PC-9 (cell line): ENCODE measurements around the gene SDF2L1. TPM values are rescaled to one million over a fixed set of nuclear protein-coding genes. Genes with fewer than 3 reads are reported as not detected.

Source experiments
- BruUV-seq: library from RNA; stranded (reverse); fragments of 400-500 nt; replicated peaks from 2 replicates; lab custom pipeline; 2021; lab: Mats Ljungman, UMichigan
- CTCF ChIA-PET: fragments of 300-600 bp; sonication (Branson Sonifier 250); formaldehyde crosslinking; loops from one replicate; lab custom pipeline; 2022; ENCODE audit warnings: antibody characterized with exemption; lab: Charles Lee
- POLR2A ChIA-PET: fragments of 300-600 bp; sonication (Branson Sonifier 250); formaldehyde crosslinking; loops from one replicate; lab custom pipeline; 2022; ENCODE audit warnings: antibody characterized with exemption; ENCODE audit not compliant: unreplicated experiment; lab: Charles Lee
- DNase-seq, 2 experiments: peaks; one replicate each; pipeline versions ENCODE4 v3.0.0 to v3.0.0-alpha.2; 2015 to 2022; ENCODE audit warnings: mixed read lengths in 1 of 2
- H2AFZ ChIP-seq: fragments of 200-600 bp; sonication (generic); 2 replicates; pipeline ENCODE4 v1.8.1; 2017; ENCODE audit warnings: antibody characterized with exemption
- H3F3A ChIP-seq: fragments of 200-600 bp; sonication (generic); 2 replicates; pipeline ENCODE4 v1.8.1; 2017; ENCODE audit warnings: antibody characterized with exemption, mild to moderate bottlenecking, low read depth; ENCODE audit not compliant: insufficient read depth
- H3K27ac ChIP-seq: fragments of 200-600 bp; sonication (generic); 2 replicates; pipeline ENCODE4 v1.6.1; 2016; ENCODE audit warnings: mixed run types
- H3K27me3 ChIP-seq: fragments of 200-600 bp; sonication (generic); 2 replicates; pipeline ENCODE4 v1.6.1; 2016; ENCODE audit warnings: low read depth, mixed run types; ENCODE audit not compliant: insufficient read depth
- H3K36me3 ChIP-seq: fragments of 200-600 bp; sonication (generic); 2 replicates; pipeline ENCODE4 v1.6.1; 2016; ENCODE audit warnings: low read depth, mixed run types
- H3K4me1 ChIP-seq: fragments of 200-600 bp; sonication (generic); replicated peaks from 2 replicates; pipeline ENCODE4 v1.6.1; 2016; ENCODE audit warnings: mixed run types; ENCODE audit not compliant: insufficient read depth
- H3K4me2 ChIP-seq: fragments of 200-600 bp; sonication (generic); 2 replicates; pipeline ENCODE4 v1.6.1; 2017; ENCODE audit warnings: mixed run types
- H3K4me3 ChIP-seq: fragments of 200-600 bp; sonication (generic); 2 replicates; pipeline ENCODE4 v1.6.1; 2016; ENCODE audit warnings: mixed run types
- H3K79me2 ChIP-seq: fragments of 200-600 bp; sonication (generic); 2 replicates; pipeline ENCODE4 v1.6.1; 2017; ENCODE audit warnings: low read depth, mixed run types
- H3K9me2 ChIP-seq: fragments of 200-600 bp; sonication (generic); 2 replicates; pipeline ENCODE4 v1.8.1; 2017; ENCODE audit warnings: mild to moderate bottlenecking; ENCODE audit not compliant: insufficient read depth
- H3K9me3 ChIP-seq: fragments of 200-600 bp; sonication (generic); 2 replicates; pipeline ENCODE4 v1.8.1; 2016; ENCODE audit warnings: low read depth; ENCODE audit not compliant: insufficient read depth
- H4K20me1 ChIP-seq: fragments of 200-600 bp; sonication (generic); 2 replicates; pipeline ENCODE4 v1.8.1; 2017; ENCODE audit not compliant: insufficient read depth
- CTCF ChIP-seq: fragments of 200-600 bp; sonication (generic); conservative IDR thresholded peaks from 2 replicates; pipeline ENCODE4 v1.6.1; 2017; ENCODE audit warnings: mixed run types, antibody characterized with exemption, mild to moderate bottlenecking, moderate library complexity
- EZH2 ChIP-seq: fragments of 200-600 bp; sonication (generic); IDR thresholded peaks from 2 replicates; pipeline ENCODE4 v1.8.0; 2017; ENCODE audit warnings: antibody characterized with exemption, low read depth
- intact Hi-C: fragments of 100-400 bp; cut with micrococcal nuclease; formaldehyde crosslinking; loops from one replicate; pipeline ENCODE4 v1.10.0; 2022; ENCODE audit not compliant: unreplicated experiment
- total RNA-seq: library from RNA; stranded (reverse); gene quantifications from 2 replicates; pipeline ENCODE4 v1.2.3, GENCODE V29; 2021

Gene SDF2L1
- total RNA-seq, 1 experiment from 2014 or later, result 22.5 TPM

GRCh38 chr22:21685164-21685513 lies 43.0 kb downstream of the SDF2L1 start:
- Histone ChIP-seq H3F3A (no peaks in the 10 kb centered on the region), H2AFZ (no peak overlapping the region), H3K27ac (no peak overlapping the region), H3K4me1 (no peaks in the 10 kb centered on the region), H3K9me2 (no peaks in the 10 kb centered on the region), H4K20me1 (no peaks in the 10 kb centered on the region), H3K36me3 (no peaks in the 10 kb centered on the region), H3K79me2 (no peaks in the 10 kb centered on the region), H3K9me3 (no peaks in the 10 kb centered on the region), H3K27me3 (no peaks in the 10 kb centered on the region), H3K4me3 (no peak overlapping the region), H3K4me2 (no peak overlapping the region)
- TF ChIP-seq CTCF (no peak), EZH2 (no peak)
- intact Hi-C loops, result no loop called here
- ChIA-PET POLR2A (no interaction called here), CTCF (no interaction called here)
- DNase-seq, result no peak
- no TSS peak for BruUV-seq

- ChIA-PET CTCF (no interaction called here), POLR2A (no interaction called here)
- Histone ChIP-seq H3K4me1 (no peaks in the 10 kb centered on the region), H3K9me2 (no peaks in the 10 kb centered on the region), H3K36me3 (no peaks in the 10 kb centered on the region), H3F3A (no peaks in the 10 kb centered on the region), H3K4me2 (no peak overlapping the region), H4K20me1 (no peaks in the 10 kb centered on the region), H3K27ac (no peak overlapping the region), H2AFZ (no peak overlapping the region), H3K4me3 (no peak overlapping the region), H3K27me3 (no peaks in the 10 kb centered on the region), H3K9me3 (no peaks in the 10 kb centered on the region), H3K79me2 (no peaks in the 10 kb centered on the region)
- intact Hi-C loops, result no loop called here
- BruUV-seq, result no TSS peak
- TF ChIP-seq EZH2, result no peak
- TF ChIP-seq CTCF, result no peak
- no peak for DNase-seq
Observed at GRCh38 chr22:21686193-21686608, 44.1 kb downstream of the SDF2L1 start.

DNA sequence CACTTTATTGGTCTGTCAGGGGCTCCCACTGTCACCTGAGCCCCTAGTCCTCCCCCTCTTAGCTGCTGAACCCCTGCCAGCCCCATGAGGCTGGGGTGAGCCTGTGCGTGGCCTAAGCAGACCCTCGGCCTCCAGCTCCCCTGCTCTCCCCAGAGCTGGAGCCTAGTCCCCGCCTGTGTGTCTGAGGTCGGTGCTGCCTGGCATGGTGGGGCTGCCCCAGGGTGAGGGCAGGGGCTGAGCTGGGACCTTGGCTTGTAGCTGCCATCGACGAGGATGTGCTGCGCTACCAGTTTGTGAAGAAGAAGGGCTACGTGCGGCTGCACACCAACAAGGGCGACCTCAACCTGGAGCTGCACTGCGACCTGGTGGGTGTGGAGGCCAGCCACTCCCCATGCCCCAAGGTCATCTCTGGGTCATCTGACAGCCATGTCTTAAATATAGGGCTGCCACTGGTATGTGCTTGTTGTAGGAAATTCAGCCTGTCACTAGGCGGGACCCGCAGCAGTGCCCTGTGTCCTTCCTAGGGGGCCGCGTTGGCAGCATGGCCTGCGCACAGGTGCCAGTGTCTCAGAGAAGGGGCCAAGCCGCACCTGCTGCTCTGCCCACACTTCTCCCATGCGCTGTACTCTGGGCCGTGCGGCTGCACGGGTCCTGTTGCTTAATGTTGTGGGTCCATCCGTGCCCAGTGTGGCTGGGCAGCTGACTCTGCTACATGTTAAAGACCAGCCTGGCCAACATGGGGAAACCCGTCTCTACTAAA lies 44.7 kb downstream of the SDF2L1 start:
- CTCF ChIA-PET, result no interaction called here
- H3K36me3 ChIP-seq, result no peaks in the 10 kb centered on the region
- no peaks in the 10 kb centered on the region for H3K27me3 ChIP-seq
- no peak overlapping the region for H2AFZ ChIP-seq
- intact Hi-C loops, result no loop called here
- no peak for DNase-seq
- H3K4me3 ChIP-seq, result no peak overlapping the region
- no peaks in the 10 kb centered on the region for H3F3A ChIP-seq
- POLR2A ChIA-PET, result no interaction called here
- no peaks in the 10 kb centered on the region for H4K20me1 ChIP-seq
- no peak overlapping the region for H3K4me2 ChIP-seq
- H3K27ac ChIP-seq, result no peak overlapping the region
- no peaks in the 10 kb centered on the region for H3K9me3 ChIP-seq
- no peaks in the 10 kb centered on the region for H3K79me2 ChIP-seq
- H3K4me1 ChIP-seq, result no peaks in the 10 kb centered on the region
- TF ChIP-seq EZH2 (no peak), CTCF (no peak)
- no TSS peak for BruUV-seq
- H3K9me2 ChIP-seq, result no peaks in the 10 kb centered on the region
